Brain microvascular endothelial cell (primary cell): ENCODE measurements around the gene P2RY14.

Experiments used
- DNase-seq: peaks from one replicate; pipeline ENCODE4 v3.0.0-alpha.2; 2020
- H3K27ac ChIP-seq: fragments of 250-450 bp; sonication (Bioruptor Pico); 2 replicates; pipeline ENCODE4 v1.5.1; 2020; ENCODE audit warnings: mild to moderate bottlenecking, moderate library complexity
- H3K27me3 ChIP-seq: fragments of 250-450 bp; sonication (Bioruptor Pico); replicated peaks from 2 replicates; pipeline ENCODE4 v1.5.1; 2020; ENCODE audit warnings: mild to moderate bottlenecking
- H3K36me3 ChIP-seq: fragments of 250-450 bp; sonication (Bioruptor Pico); replicated peaks from 2 replicates; pipeline ENCODE4 v1.5.1; 2020; ENCODE audit warnings: mild to moderate bottlenecking
- H3K4me3 ChIP-seq: 2 replicates; pipeline ENCODE4 v1.5.1; 2011; ENCODE audit warnings: low read depth, mild to moderate bottlenecking, control low read depth, low read length, moderate library complexity
- CTCF ChIP-seq: IDR thresholded peaks from 2 replicates; pipeline ENCODE4 v1.5.1; 2011; ENCODE audit warnings: low read depth, mild to moderate bottlenecking, moderate library complexity, low read length, control low read depth, inconsistent platforms; ENCODE audit errors: missing control alignments
- in situ Hi-C: cut with HindIII; loops from 2 replicates; pipeline ENCODE4 v1.10.0; 2017; ENCODE audit warnings: low sequenced_read_pairs, low pct_ligation_motif_present

Gene P2RY14

GRCh38 chr3:151318991-151319390, 40.6 kb upstream of the P2RY14 start:
- in situ Hi-C loops: no loop called here
- no peak for DNase-seq
- Histone ChIP-seq H3K27ac (no peak overlapping the region), H3K36me3 (no peaks in the 10 kb centered on the region), H3K4me3 (no peak overlapping the region), H3K27me3 (no peaks in the 10 kb centered on the region)
- TF ChIP-seq CTCF: no peak

- in situ Hi-C loops: no loop called here
- DNase-seq: no peak
- Histone ChIP-seq H3K27me3 (no peaks in the 10 kb centered on the region), H3K27ac (no peak overlapping the region), H3K4me3 (no peak overlapping the region), H3K36me3 (no peaks in the 10 kb centered on the region)
- TF ChIP-seq CTCF: no peak
Observed at GRCh38 chr3:151318313-151318712, 40.0 kb upstream of the P2RY14 start.

- Histone ChIP-seq H3K4me3 (no peak within 1 kb of the TSS), H3K27me3 (no peaks in the 10 kb centered on the region), H3K27ac (no peak within 1 kb of the TSS), H3K36me3 (no peaks in the 10 kb centered on the region)
- DNase-seq: no peak
- in situ Hi-C loops: no loop called here
- TF ChIP-seq CTCF: no peak
Observed at GRCh38 chr3:151316267-151316991, 38.1 kb upstream of the P2RY14 start, which contains the start of gene GPR87. Gene GPR87 (minus strand): TSS chr3:151316820. CDS start chr3:151300100, 16,720 bp downstream.

GRCh38 chr3:151315846-151316245, 37.5 kb upstream of the P2RY14 start:
- DNase-seq: no peak
- H3K27me3 ChIP-seq: no peaks in the 10 kb centered on the region
- no peak overlapping the region for H3K4me3 ChIP-seq
- TF ChIP-seq CTCF: no peak
- in situ Hi-C loops: no loop called here
- no peaks in the 10 kb centered on the region for H3K36me3 ChIP-seq
- no peak overlapping the region for H3K27ac ChIP-seq

- DNase-seq: no peak
- Histone ChIP-seq H3K27me3 (no peaks in the 10 kb centered on the region), H3K4me3 (no peak overlapping the region), H3K36me3 (no peaks in the 10 kb centered on the region), H3K27ac (peak overlapping the region; percentile 12)
- in situ Hi-C loops: no loop called here
- TF ChIP-seq CTCF: no peak
Observed at GRCh38 chr3:151315136-151315535, 36.8 kb upstream of the P2RY14 start.

GRCh38 chr3:151314593-151314992, 36.3 kb upstream of the P2RY14 start:
- Histone ChIP-seq H3K27me3 (no peaks in the 10 kb centered on the region), H3K27ac (no peak overlapping the region), H3K4me3 (no peak overlapping the region), H3K36me3 (no peaks in the 10 kb centered on the region)
- no peak for DNase-seq
- TF ChIP-seq CTCF: no peak
- in situ Hi-C loops: no loop called here
